Measurements from ENCODE around the gene DHRS13.
A peak's percentile ranks its signal among the peaks of the same experiment; 100 is the strongest.

DHRS13 gene

DNA sequence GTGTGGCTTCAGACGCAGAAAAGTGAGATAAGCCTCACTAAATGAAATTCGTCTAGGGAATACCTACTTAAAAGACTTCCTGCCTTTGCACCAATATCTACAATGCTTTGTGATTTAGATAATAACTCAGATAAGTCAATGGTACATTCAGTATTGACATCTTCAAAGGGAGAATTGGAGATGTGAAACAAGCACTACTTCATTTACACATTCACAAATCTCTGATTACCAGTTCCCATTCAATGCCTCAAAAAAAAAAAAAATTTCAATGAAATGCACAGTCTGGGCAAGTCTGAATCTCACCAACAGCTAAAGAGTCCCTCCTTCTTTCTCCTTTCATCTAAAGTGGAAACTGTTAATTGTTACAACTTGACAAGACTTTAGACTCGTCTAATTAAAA is 44.8 kb upstream of the DHRS13 start:
- Histone ChIP-seq H3K36me3 (ENCODE audit: low read depth) (peaks cover 48% of the 10 kb centered on the region), H3K27me3 (ENCODE audit: insufficient read depth, poor library complexity, severe bottlenecking) (no peaks in the 10 kb centered on the region), H3K4me1 (ENCODE audit: insufficient read depth, poor library complexity, severe bottlenecking) (peaks cover 29% of the 10 kb centered on the region), H3K9me3 (ENCODE audit: severe bottlenecking) (no peaks in the 10 kb centered on the region), H3K4me3 (ENCODE audit: severe bottlenecking) (peak overlapping the region; percentile 47), H3K27ac (ENCODE audit: poor library complexity, severe bottlenecking) (peak overlapping the region; percentile 86)
- TF ChIP-seq, protein P1, sequence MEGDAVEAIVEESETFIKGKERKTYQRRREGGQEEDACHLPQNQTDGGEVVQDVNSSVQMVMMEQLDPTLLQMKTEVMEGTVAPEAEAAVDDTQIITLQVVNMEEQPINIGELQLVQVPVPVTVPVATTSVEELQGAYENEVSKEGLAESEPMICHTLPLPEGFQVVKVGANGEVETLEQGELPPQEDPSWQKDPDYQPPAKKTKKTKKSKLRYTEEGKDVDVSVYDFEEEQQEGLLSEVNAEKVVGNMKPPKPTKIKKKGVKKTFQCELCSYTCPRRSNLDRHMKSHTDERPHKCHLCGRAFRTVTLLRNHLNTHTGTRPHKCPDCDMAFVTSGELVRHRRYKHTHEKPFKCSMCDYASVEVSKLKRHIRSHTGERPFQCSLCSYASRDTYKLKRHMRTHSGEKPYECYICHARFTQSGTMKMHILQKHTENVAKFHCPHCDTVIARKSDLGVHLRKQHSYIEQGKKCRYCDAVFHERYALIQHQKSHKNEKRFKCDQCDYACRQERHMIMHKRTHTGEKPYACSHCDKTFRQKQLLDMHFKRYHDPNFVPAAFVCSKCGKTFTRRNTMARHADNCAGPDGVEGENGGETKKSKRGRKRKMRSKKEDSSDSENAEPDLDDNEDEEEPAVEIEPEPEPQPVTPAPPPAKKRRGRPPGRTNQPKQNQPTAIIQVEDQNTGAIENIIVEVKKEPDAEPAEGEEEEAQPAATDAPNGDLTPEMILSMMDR (IDR thresholded peaks at IDR 0.05; ENCODE audit: poor library complexity, severe bottlenecking), result no peak
- DNase-seq (ENCODE audit: low spot score) (no peak), ATAC-seq (ENCODE audit: low read depth) (no peak)

- DNase-seq (ENCODE audit: low spot score), result no peak
- H3K36me3 ChIP-seq (ENCODE audit: low read depth), result peaks cover 57% of the 10 kb centered on the region
- peak overlapping the region; percentile 86 for H3K27ac ChIP-seq (ENCODE audit: poor library complexity, severe bottlenecking)
- H3K27me3 ChIP-seq (ENCODE audit: insufficient read depth, poor library complexity, severe bottlenecking), result no peaks in the 10 kb centered on the region
- H3K9me3 ChIP-seq (ENCODE audit: severe bottlenecking), result no peaks in the 10 kb centered on the region
- TF ChIP-seq, protein P1 (IDR thresholded peaks at IDR 0.05; ENCODE audit: poor library complexity, severe bottlenecking), result no peak
- peak; percentile 50 for ATAC-seq (ENCODE audit: low read depth)
- H3K4me1 ChIP-seq (ENCODE audit: insufficient read depth, poor library complexity, severe bottlenecking), result peaks cover 29% of the 10 kb centered on the region
- no peak overlapping the region for H3K4me3 ChIP-seq (ENCODE audit: severe bottlenecking)
Measured at GRCh38 chr17:28946239-28946638, 43.4 kb upstream of the DHRS13 start.

- H3K36me3 ChIP-seq (ENCODE audit: low read depth), result peaks cover 57% of the 10 kb centered on the region
- peaks cover 29% of the 10 kb centered on the region for H3K4me1 ChIP-seq (ENCODE audit: insufficient read depth, poor library complexity, severe bottlenecking)
- TF ChIP-seq, protein P1 (IDR thresholded peaks at IDR 0.05; ENCODE audit: poor library complexity, severe bottlenecking), result no peak
- H3K27me3 ChIP-seq (ENCODE audit: insufficient read depth, poor library complexity, severe bottlenecking), result no peaks in the 10 kb centered on the region
- no peaks in the 10 kb centered on the region for H3K9me3 ChIP-seq (ENCODE audit: severe bottlenecking)
- no peak overlapping the region for H3K4me3 ChIP-seq (ENCODE audit: severe bottlenecking)
- DNase-seq (ENCODE audit: low spot score), result no peak
- no peak for ATAC-seq (ENCODE audit: low read depth)
- H3K27ac ChIP-seq (ENCODE audit: poor library complexity, severe bottlenecking), result peak overlapping the region; percentile 86
Measured at GRCh38 chr17:28944862-28945741, 42.2 kb upstream of the DHRS13 start.

DNA sequence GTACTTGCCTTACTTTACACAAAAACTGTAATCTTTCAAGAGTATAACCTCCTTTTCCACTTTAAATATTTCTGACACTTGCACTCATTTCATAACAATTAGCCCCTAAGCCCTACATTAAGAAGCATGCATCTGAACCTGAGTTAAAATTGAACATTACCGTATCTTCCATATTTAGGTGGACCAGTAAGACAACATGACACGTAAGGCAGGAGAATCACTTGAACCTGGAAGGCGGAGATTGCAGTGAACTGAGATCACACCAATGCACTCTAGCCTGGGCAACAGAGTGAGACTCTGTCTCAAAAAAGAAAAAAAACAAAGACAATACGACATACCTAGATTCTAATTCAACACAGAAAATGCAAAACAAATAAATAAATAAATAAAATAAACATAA is 41.5 kb upstream of the DHRS13 start:
- H3K9me3 ChIP-seq (ENCODE audit: severe bottlenecking), result no peaks in the 10 kb centered on the region
- DNase-seq (ENCODE audit: low spot score) (no peak), ATAC-seq (ENCODE audit: low read depth) (no peak)
- H3K27ac ChIP-seq (ENCODE audit: poor library complexity, severe bottlenecking), result peak overlapping the region; percentile 86
- TF ChIP-seq, protein P1 (IDR thresholded peaks at IDR 0.05; ENCODE audit: poor library complexity, severe bottlenecking), result no peak
- H3K4me3 ChIP-seq (ENCODE audit: severe bottlenecking), result no peak overlapping the region
- no peaks in the 10 kb centered on the region for H3K27me3 ChIP-seq (ENCODE audit: insufficient read depth, poor library complexity, severe bottlenecking)
- peaks cover 57% of the 10 kb centered on the region for H3K36me3 ChIP-seq (ENCODE audit: low read depth)
- peaks cover 29% of the 10 kb centered on the region for H3K4me1 ChIP-seq (ENCODE audit: insufficient read depth, poor library complexity, severe bottlenecking)

GRCh38 chr17:28942925-28943324 is 40.0 kb upstream of the DHRS13 start:
- DNase-seq (ENCODE audit: low spot score) (no peak), ATAC-seq (ENCODE audit: low read depth) (no peak)
- peaks cover 50% of the 10 kb centered on the region for H3K36me3 ChIP-seq (ENCODE audit: low read depth)
- no peak overlapping the region for H3K4me3 ChIP-seq (ENCODE audit: severe bottlenecking)
- TF ChIP-seq, protein P1 (IDR thresholded peaks at IDR 0.05; ENCODE audit: poor library complexity, severe bottlenecking), result no peak
- H3K4me1 ChIP-seq (ENCODE audit: insufficient read depth, poor library complexity, severe bottlenecking), result peaks cover 30% of the 10 kb centered on the region
- H3K27me3 ChIP-seq (ENCODE audit: insufficient read depth, poor library complexity, severe bottlenecking), result no peaks in the 10 kb centered on the region
- no peak overlapping the region for H3K27ac ChIP-seq (ENCODE audit: poor library complexity, severe bottlenecking)
- H3K9me3 ChIP-seq (ENCODE audit: severe bottlenecking), result no peaks in the 10 kb centered on the region
